ENCODE results near the gene HCST.

The HCST gene

GRCh38 chr19:35913589-35913988 is 11.3 kb downstream of the HCST start:
- Histone ChIP-seq H3K36me3 (ENCODE audit: control insufficient read depth, insufficient read depth, low read length) (no peaks in the 10 kb centered on the region), H3K4me3 (replicated peaks; ENCODE audit: low read depth, low read length) (no peak overlapping the region), H3K27me3 (replicated peaks; ENCODE audit: control insufficient read depth, insufficient read depth, low read length) (no peaks in the 10 kb centered on the region)
- TF ChIP-seq, protein P1, sequence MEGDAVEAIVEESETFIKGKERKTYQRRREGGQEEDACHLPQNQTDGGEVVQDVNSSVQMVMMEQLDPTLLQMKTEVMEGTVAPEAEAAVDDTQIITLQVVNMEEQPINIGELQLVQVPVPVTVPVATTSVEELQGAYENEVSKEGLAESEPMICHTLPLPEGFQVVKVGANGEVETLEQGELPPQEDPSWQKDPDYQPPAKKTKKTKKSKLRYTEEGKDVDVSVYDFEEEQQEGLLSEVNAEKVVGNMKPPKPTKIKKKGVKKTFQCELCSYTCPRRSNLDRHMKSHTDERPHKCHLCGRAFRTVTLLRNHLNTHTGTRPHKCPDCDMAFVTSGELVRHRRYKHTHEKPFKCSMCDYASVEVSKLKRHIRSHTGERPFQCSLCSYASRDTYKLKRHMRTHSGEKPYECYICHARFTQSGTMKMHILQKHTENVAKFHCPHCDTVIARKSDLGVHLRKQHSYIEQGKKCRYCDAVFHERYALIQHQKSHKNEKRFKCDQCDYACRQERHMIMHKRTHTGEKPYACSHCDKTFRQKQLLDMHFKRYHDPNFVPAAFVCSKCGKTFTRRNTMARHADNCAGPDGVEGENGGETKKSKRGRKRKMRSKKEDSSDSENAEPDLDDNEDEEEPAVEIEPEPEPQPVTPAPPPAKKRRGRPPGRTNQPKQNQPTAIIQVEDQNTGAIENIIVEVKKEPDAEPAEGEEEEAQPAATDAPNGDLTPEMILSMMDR (IDR thresholded peaks at IDR 0.05; ENCODE audit: insufficient read depth, low read length, poor library complexity, severe bottlenecking): no peak
- no peak for DNase-seq (ENCODE audit: extremely low read depth, insufficient read length)

DNA sequence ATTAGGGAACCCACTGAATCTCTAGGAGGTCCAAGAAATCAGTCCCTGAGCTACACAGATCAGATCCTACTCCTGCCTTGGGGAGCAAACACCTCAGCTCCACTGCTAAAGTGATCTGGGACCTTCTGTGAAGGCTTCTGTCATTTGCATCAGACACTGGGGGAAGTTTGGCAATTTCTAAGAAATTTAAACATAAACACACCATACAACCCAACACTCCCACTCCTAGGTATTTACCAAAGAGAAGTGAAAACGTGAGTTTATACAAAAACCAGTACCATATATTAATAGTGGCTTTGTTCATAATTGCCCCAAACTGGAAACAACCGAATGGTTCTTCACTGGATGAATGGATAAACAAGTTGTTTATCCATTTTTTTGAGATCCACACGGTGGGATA is 13.1 kb downstream of the HCST start:
- no peak for DNase-seq (ENCODE audit: extremely low read depth, insufficient read length)
- TF ChIP-seq, protein P1 (IDR thresholded peaks at IDR 0.05; ENCODE audit: insufficient read depth, low read length, poor library complexity, severe bottlenecking): no peak
- Histone ChIP-seq H3K27me3 (replicated peaks; ENCODE audit: control insufficient read depth, insufficient read depth, low read length) (no peaks in the 10 kb centered on the region), H3K4me3 (replicated peaks; ENCODE audit: low read depth, low read length) (no peak overlapping the region), H3K36me3 (ENCODE audit: control insufficient read depth, insufficient read depth, low read length) (no peaks in the 10 kb centered on the region)

- Histone ChIP-seq H3K36me3 (ENCODE audit: control insufficient read depth, insufficient read depth, low read length) (no peaks in the 10 kb centered on the region), H3K27me3 (replicated peaks; ENCODE audit: control insufficient read depth, insufficient read depth, low read length) (no peaks in the 10 kb centered on the region), H3K4me3 (replicated peaks; ENCODE audit: low read depth, low read length) (no peak overlapping the region)
- TF ChIP-seq, protein P1 (IDR thresholded peaks at IDR 0.05; ENCODE audit: insufficient read depth, low read length, poor library complexity, severe bottlenecking): no peak
- DNase-seq (ENCODE audit: extremely low read depth, insufficient read length): no peak
These were observed 17.0 kb downstream of the HCST start for GRCh38 chr19:35919306-35919705.

DNA sequence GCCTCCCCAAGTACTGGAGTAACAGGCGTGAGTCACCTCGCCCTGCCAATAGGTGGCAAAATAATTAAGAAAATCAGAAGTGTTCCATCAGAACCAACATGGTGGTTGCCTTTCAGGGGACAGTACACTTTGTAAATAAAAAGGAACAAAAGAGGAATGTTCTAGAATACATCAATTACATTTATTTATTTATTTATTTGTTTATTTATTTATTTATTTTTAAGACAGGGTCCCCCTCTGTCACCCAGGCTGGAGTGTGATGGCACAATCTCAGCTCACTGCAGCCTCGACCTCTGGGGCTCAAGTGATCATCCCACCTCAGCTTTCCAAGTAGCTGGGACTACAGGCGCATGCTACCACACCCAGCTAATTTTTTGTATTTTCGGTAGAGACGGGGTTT is 18.7 kb downstream of the HCST start:
- TF ChIP-seq, protein P1 (IDR thresholded peaks at IDR 0.05; ENCODE audit: insufficient read depth, low read length, poor library complexity, severe bottlenecking): no peak
- DNase-seq (ENCODE audit: extremely low read depth, insufficient read length): no peak
- no peaks in the 10 kb centered on the region for H3K27me3 ChIP-seq (replicated peaks; ENCODE audit: control insufficient read depth, insufficient read depth, low read length)

GRCh38 chr19:35925501-35925900 is 23.2 kb downstream of the HCST start:
- no peaks in the 10 kb centered on the region for H3K27me3 ChIP-seq (replicated peaks; ENCODE audit: control insufficient read depth, insufficient read depth, low read length)
- TF ChIP-seq, protein P1 (IDR thresholded peaks at IDR 0.05; ENCODE audit: insufficient read depth, low read length, poor library complexity, severe bottlenecking): no peak
- no peak overlapping the region for H3K4me3 ChIP-seq (replicated peaks; ENCODE audit: low read depth, low read length)
- no peak for DNase-seq (ENCODE audit: extremely low read depth, insufficient read length)
- no peaks in the 10 kb centered on the region for H3K36me3 ChIP-seq (ENCODE audit: control insufficient read depth, insufficient read depth, low read length)

More for the DNA sequence above, 18.7 kb downstream of the HCST start:
- Histone ChIP-seq H3K36me3 (ENCODE audit: control insufficient read depth, insufficient read depth, low read length) (no peaks in the 10 kb centered on the region), H3K4me3 (replicated peaks; ENCODE audit: low read depth, low read length) (no peak overlapping the region)

DNA sequence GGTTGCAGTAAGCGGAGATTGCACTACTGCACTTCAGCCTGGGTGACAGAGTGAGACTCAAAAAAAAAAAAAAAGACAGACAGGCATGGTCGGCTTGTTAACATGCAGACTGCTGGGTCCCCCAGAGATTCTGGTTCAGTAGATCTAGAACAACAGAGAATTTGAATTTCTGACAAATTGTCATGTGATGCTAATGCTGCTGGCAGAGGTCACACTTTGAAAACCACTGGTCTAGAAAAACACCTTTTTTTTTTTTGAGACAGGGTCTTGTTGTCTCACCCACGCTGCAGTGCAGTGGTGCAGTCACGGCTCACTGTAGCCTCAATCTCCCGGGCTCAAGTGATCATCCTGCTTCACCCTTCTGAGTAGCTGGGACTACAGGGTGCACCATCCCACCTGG is 26.2 kb downstream of the HCST start:
- no peak for DNase-seq (ENCODE audit: extremely low read depth, insufficient read length)
- H3K4me3 ChIP-seq (replicated peaks; ENCODE audit: low read depth, low read length): no peak overlapping the region
- TF ChIP-seq, protein P1 (IDR thresholded peaks at IDR 0.05; ENCODE audit: insufficient read depth, low read length, poor library complexity, severe bottlenecking): no peak
- no peaks in the 10 kb centered on the region for H3K36me3 ChIP-seq (ENCODE audit: control insufficient read depth, insufficient read depth, low read length)
- no peaks in the 10 kb centered on the region for H3K27me3 ChIP-seq (replicated peaks; ENCODE audit: control insufficient read depth, insufficient read depth, low read length)

Measured in GM06990 (cell line).